ENCODE data around the gene PCGF2. TPM values are rescaled to one million over a fixed set of nuclear protein-coding genes. Genes with fewer than 3 reads are reported as not detected.
A peak's percentile ranks its signal among the peaks of the same experiment; 100 is the strongest.

Gene PCGF2
- total RNA-seq, 4 donors from 2014 or later: 8.5 to 13.5 (median 10.9) TPM

- no peaks in the 10 kb centered on the region for H3K27me3 ChIP-seq
- H3K4me3 ChIP-seq (replicated peaks in 1 of 3): peak overlapping the region; percentile 48 to 86 (median 50)
- 1% methylated on average over 47 to 59 of the region's 79 CpGs for WGBS, 2 donors
- DNase-seq: peak; percentile 96 to 97
- H3K36me3 ChIP-seq: no peaks in the 10 kb centered on the region
- intact Hi-C loops (cut with DNase I): no loop called here
- TF ChIP-seq POLR2A (IDR thresholded peaks at IDR 0.05): peak; percentile 70 to 84
- TF ChIP-seq CTCF (IDR thresholded peaks at IDR 0.05): peak in 1 of 6 experiments; percentile 10
- peak overlapping the region; percentile 77 to 93 (median 80) for H3K27ac ChIP-seq
- no peaks in the 10 kb centered on the region for H3K9me3 ChIP-seq
- H3K4me1 ChIP-seq: peaks cover 49% of the 10 kb centered on the region in 2 donors
Measured at GRCh38 chr17:38749223-38750043, 1.3 kb upstream of the PCGF2 start.

- Histone ChIP-seq H3K27ac (peak overlapping the region; percentile 77 to 93 (median 80)), H3K4me1 (peaks cover 48% of the 10 kb centered on the region in 2 donors), H3K4me3 (replicated peaks in 1 of 3) (peak overlapping the region; percentile 48 to 86 (median 50)), H3K9me3 (no peaks in the 10 kb centered on the region), H3K27me3 (no peaks in the 10 kb centered on the region), H3K36me3 (no peaks in the 10 kb centered on the region)
- 0% methylated on average over 13 of the region's 32 CpGs; no CpG with 5 or more reads in 1 of the 2 donors for WGBS, 2 donors
- TF ChIP-seq POLR2A (IDR thresholded peaks at IDR 0.05) (no peak), CTCF (IDR thresholded peaks at IDR 0.05) (no peak)
- no peak for DNase-seq
- intact Hi-C loops (cut with DNase I): no loop called here
Measured at GRCh38 chr17:38748892-38749222, 721 bp upstream of the PCGF2 start.

GRCh38 chr17:38747463-38748148 lies 530 bp downstream of the PCGF2 start:
- peak; percentile 61 to 73 for DNase-seq
- TF ChIP-seq POLR2A (IDR thresholded peaks at IDR 0.05) (peak in 1 of 2 donors; percentile 29), CTCF (IDR thresholded peaks at IDR 0.05) (peak in 1 of 6 experiments; percentile 5)
- no peaks in the 10 kb centered on the region for H3K9me3 ChIP-seq
- no peaks in the 10 kb centered on the region for H3K36me3 ChIP-seq
- intact Hi-C loops (cut with DNase I): no loop called here
- H3K4me1 ChIP-seq: peaks cover 49 to 53% of the 10 kb centered on the region in 2 donors
- peak overlapping the region; percentile 12 to 98 (median 86) for H3K4me3 ChIP-seq (replicated peaks in 1 of 3)
- WGBS, 2 donors: 1% methylated on average over 21 to 61 of the region's 64 CpGs
- H3K27me3 ChIP-seq: no peaks in the 10 kb centered on the region
- peak overlapping the region; percentile 75 to 93 (median 80) for H3K27ac ChIP-seq

GRCh38 chr17:38746849-38747462 lies 1.2 kb downstream of the PCGF2 start:
- Histone ChIP-seq H3K27me3 (no peaks in the 10 kb centered on the region), H3K36me3 (no peaks in the 10 kb centered on the region), H3K9me3 (no peaks in the 10 kb centered on the region), H3K27ac (peak overlapping the region; percentile 75 to 93 (median 80)), H3K4me3 (replicated peaks in 1 of 3) (peak overlapping the region; percentile 12 to 98 (median 86)), H3K4me1 (peaks cover 56 to 60% of the 10 kb centered on the region in 2 donors)
- 2 to 5% methylated on average over 7 to 18 of the region's 21 CpGs for WGBS, 2 donors
- intact Hi-C loops (cut with DNase I): no loop called here
- no peak for TF ChIP-seq CTCF (IDR thresholded peaks at IDR 0.05)
- TF ChIP-seq POLR2A (IDR thresholded peaks at IDR 0.05): no peak
- DNase-seq: peak; percentile 29 to 43
